Osteocyte (in vitro differentiated cells): ENCODE data around the gene SOHLH2. TPM values are rescaled to one million over a fixed set of nuclear protein-coding genes. Genes with fewer than 3 reads are reported as not detected.

ENCODE experiments used
- DNase-seq: peaks from one replicate; pipeline ENCODE4 v3.0.0; 2021; ENCODE audit warnings: mixed read lengths; ENCODE audit not compliant: unreplicated experiment; ENCODE audit errors: extremely low spot score
- H3K27ac Mint-ChIP-seq: one replicate; pipeline ENCODE4 v1.8.0; 2021; ENCODE audit warnings: mild to moderate bottlenecking, mixed read lengths; ENCODE audit not compliant: unreplicated experiment
- H3K27me3 Mint-ChIP-seq: one replicate; pipeline ENCODE4 v1.8.0; 2021; ENCODE audit warnings: mixed read lengths; ENCODE audit not compliant: unreplicated experiment
- H3K36me3 Mint-ChIP-seq: one replicate; pipeline ENCODE4 v1.8.0; 2021; ENCODE audit warnings: mixed read lengths; ENCODE audit not compliant: unreplicated experiment
- H3K4me1 Mint-ChIP-seq: one replicate; pipeline ENCODE4 v1.8.0; 2021; ENCODE audit warnings: mixed read lengths; ENCODE audit not compliant: unreplicated experiment
- H3K4me3 Mint-ChIP-seq: one replicate; pipeline ENCODE4 v1.8.0; 2021; ENCODE audit warnings: mild to moderate bottlenecking, moderate library complexity, mixed read lengths; ENCODE audit not compliant: unreplicated experiment
- H3K9me3 Mint-ChIP-seq: one replicate; pipeline ENCODE4 v1.8.0; 2021; ENCODE audit warnings: mixed read lengths; ENCODE audit not compliant: unreplicated experiment
- CTCF ChIP-seq: fragments of 200-600 bp; sonication (generic); IDR thresholded peaks from 2 replicates; pipeline ENCODE4 v1.5.0; 2021; ENCODE audit warnings: antibody characterized with exemption, mild to moderate bottlenecking, moderate library complexity
- total RNA-seq: library from RNA; stranded (reverse); gene quantifications from 2 replicates; pipeline ENCODE4 v1.2.1, GENCODE V29; 2021

SOHLH2 gene
- total RNA-seq, 1 donor from 2014 or later, result not detected

- Mint-ChIP-seq H3K36me3 (no peaks in the 10 kb centered on the region), H3K4me1 (peaks cover 13% of the 10 kb centered on the region), H3K27me3 (peaks cover 71% of the 10 kb centered on the region), H3K9me3 (no peaks in the 10 kb centered on the region), H3K27ac (no peak overlapping the region), H3K4me3 (peak overlapping the region; percentile 68)
- DNase-seq, result no peak
- TF ChIP-seq CTCF, result no peak
Measured at GRCh38 chr13:36131931-36132297, 82.4 kb downstream of the SOHLH2 start.

GRCh38 chr13:36131222-36131930, 83.0 kb downstream of the SOHLH2 start, which contains the start of gene DCLK1:
Gene DCLK1, minus strand, starts transcription at chr13:36131382.
- Mint-ChIP-seq H3K27me3 (peaks cover 76% of the 10 kb centered on the region), H3K36me3 (no peaks in the 10 kb centered on the region), H3K4me3 (peak within 1 kb of the TSS; percentile 76), H3K9me3 (no peaks in the 10 kb centered on the region), H3K27ac (no peak within 1 kb of the TSS), H3K4me1 (peaks cover 13% of the 10 kb centered on the region)
- TF ChIP-seq CTCF, result no peak
- no peak for DNase-seq

- H3K27me3 Mint-ChIP-seq, result peaks cover 71% of the 10 kb centered on the region
- DNase-seq, result no peak
Measured at GRCh38 chr13:36130552-36131221, 83.7 kb downstream of the SOHLH2 start.

GRCh38 chr13:36130193-36130551, 84.2 kb downstream of the SOHLH2 start:
- H3K27me3 Mint-ChIP-seq, result peaks cover 66% of the 10 kb centered on the region
- H3K27ac Mint-ChIP-seq, result no peak overlapping the region
- peak overlapping the region; percentile 76 for H3K4me3 Mint-ChIP-seq
- H3K4me1 Mint-ChIP-seq, result peaks cover 13% of the 10 kb centered on the region
- no peaks in the 10 kb centered on the region for H3K9me3 Mint-ChIP-seq
- DNase-seq, result no peak
- TF ChIP-seq CTCF, result no peak
- H3K36me3 Mint-ChIP-seq, result no peaks in the 10 kb centered on the region

More at GRCh38 chr13:36130552-36131221, 83.7 kb downstream of the SOHLH2 start:
- Mint-ChIP-seq H3K9me3 (no peaks in the 10 kb centered on the region), H3K4me3 (peak overlapping the region; percentile 76), H3K4me1 (peaks cover 13% of the 10 kb centered on the region), H3K27ac (no peak overlapping the region), H3K36me3 (no peaks in the 10 kb centered on the region)
- TF ChIP-seq CTCF, result no peak

- DNase-seq, result no peak
- peaks cover 17% of the 10 kb centered on the region for H3K4me1 Mint-ChIP-seq
- H3K36me3 Mint-ChIP-seq, result no peaks in the 10 kb centered on the region
- no peak for TF ChIP-seq CTCF
- no peak overlapping the region for H3K4me3 Mint-ChIP-seq
- no peaks in the 10 kb centered on the region for H3K9me3 Mint-ChIP-seq
- peaks cover 65% of the 10 kb centered on the region for H3K27me3 Mint-ChIP-seq
- H3K27ac Mint-ChIP-seq, result no peak overlapping the region
Measured at GRCh38 chr13:36129539-36129938, 84.8 kb downstream of the SOHLH2 start.
